ENCODE measurements around the gene SLC48A1.
A peak's percentile ranks its signal among the peaks of the same experiment; 100 is the strongest.
"Not testable (repeated sequence)": the region's sequence is repeated elsewhere in the genome, so short reads cannot be mapped to it uniquely, and the experiment has no call there.

The SLC48A1 gene

DNA sequence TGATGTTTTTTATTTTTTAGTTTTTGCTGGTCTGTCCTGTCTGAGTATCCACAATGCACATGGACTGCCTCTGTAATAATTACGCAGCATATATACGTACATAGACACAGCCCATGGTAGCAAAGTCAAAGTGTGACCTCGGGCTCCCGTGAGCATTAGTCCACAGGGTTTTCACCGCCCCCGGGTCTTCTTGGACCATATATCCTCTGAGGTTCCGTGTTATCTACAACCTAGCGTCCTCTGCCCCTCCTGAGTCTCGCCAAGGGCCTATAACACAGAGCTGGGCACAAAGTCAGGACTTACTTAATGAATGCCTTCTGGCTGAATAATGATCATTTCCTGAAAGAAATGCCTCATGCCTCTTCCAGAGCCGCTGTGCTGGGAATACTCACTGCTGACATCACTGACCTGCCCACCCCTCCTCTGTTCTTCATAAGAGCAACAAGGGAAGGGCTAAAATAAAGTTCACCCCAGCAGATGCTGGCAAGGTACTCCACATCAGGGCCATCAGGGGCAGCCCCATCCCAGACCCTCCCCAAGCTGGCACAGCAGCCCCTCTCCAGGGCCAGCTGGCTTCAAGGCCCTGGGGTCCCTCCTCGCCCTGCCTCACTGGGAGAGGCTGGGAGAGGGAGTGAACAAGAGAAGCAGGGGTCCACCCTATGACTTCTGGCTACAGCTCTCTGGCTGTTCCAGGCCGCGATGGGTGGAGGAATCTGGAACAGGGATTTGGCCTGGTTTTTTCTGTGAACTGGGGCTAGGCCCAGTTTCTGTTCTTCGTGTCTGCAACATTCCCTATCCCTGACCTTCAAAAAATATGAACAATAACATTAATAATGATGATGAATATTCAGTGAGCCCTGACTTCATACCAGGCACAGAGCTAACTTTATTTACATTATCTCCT is 38.8 kb downstream of the SLC48A1 start:
- in situ Hi-C loops (cut with HindIII; ENCODE audit: low sequenced_read_pairs): loop anchor here (5.0 kb wide), 1 partner anchor 75 kb away; no protein-coding TSS in a partner anchor
- TF ChIP-seq, protein P1, sequence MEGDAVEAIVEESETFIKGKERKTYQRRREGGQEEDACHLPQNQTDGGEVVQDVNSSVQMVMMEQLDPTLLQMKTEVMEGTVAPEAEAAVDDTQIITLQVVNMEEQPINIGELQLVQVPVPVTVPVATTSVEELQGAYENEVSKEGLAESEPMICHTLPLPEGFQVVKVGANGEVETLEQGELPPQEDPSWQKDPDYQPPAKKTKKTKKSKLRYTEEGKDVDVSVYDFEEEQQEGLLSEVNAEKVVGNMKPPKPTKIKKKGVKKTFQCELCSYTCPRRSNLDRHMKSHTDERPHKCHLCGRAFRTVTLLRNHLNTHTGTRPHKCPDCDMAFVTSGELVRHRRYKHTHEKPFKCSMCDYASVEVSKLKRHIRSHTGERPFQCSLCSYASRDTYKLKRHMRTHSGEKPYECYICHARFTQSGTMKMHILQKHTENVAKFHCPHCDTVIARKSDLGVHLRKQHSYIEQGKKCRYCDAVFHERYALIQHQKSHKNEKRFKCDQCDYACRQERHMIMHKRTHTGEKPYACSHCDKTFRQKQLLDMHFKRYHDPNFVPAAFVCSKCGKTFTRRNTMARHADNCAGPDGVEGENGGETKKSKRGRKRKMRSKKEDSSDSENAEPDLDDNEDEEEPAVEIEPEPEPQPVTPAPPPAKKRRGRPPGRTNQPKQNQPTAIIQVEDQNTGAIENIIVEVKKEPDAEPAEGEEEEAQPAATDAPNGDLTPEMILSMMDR (IDR thresholded peaks at IDR 0.05; ENCODE audit: low read depth, low read length, missing control alignments): no peak
- no peak for DNase-seq (ENCODE audit: low read depth)

DNA sequence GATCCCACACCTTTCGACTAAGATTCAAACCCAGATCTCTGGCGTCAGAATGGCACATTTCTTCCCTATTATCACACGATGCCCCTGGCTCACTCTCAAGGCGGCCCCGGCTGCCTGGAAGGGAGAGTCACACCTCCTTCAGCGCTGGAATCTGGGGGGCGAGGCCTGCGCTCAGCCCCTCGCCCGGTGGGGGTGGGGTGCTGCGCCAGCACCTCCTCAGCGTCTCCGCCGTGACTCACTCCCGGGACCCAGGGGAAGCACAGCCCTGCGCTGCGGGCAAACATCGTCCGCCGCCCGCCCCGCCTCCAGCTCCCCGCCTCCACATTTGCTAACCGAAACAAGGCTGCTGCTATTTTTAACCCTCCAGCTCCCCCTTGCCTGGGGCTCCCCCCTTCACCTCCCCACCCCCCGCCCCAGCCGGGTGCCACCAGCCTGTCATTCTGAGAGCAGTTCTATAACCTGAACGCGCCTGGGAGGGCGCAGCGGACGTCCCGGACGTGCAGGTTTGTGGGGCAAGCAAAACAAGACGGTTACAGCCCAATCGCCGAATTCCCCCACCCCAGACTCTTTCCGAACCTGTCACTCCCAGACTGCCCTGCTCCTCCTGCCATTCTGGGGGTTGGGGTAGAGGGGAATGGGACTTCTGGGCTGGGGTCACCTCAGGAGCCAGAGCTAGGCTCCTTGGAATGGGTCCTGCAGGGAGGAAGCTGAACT is 39.9 kb downstream of the SLC48A1 start:
- peak; percentile 57 for DNase-seq (ENCODE audit: low read depth)
- TF ChIP-seq, protein P1 (IDR thresholded peaks at IDR 0.05; ENCODE audit: low read depth, low read length, missing control alignments): no peak
- H3K4me3 ChIP-seq (ENCODE audit: low read depth, low read length): peak overlapping the region; percentile 27
- in situ Hi-C loops (cut with HindIII; ENCODE audit: low sequenced_read_pairs): loop anchor here (5.0 kb wide), 1 partner anchor 74 kb away; no protein-coding TSS in a partner anchor

More for the DNA sequence above, 38.8 kb downstream of the SLC48A1 start:
- no peak overlapping the region for H3K4me3 ChIP-seq (ENCODE audit: low read depth, low read length)

DNA sequence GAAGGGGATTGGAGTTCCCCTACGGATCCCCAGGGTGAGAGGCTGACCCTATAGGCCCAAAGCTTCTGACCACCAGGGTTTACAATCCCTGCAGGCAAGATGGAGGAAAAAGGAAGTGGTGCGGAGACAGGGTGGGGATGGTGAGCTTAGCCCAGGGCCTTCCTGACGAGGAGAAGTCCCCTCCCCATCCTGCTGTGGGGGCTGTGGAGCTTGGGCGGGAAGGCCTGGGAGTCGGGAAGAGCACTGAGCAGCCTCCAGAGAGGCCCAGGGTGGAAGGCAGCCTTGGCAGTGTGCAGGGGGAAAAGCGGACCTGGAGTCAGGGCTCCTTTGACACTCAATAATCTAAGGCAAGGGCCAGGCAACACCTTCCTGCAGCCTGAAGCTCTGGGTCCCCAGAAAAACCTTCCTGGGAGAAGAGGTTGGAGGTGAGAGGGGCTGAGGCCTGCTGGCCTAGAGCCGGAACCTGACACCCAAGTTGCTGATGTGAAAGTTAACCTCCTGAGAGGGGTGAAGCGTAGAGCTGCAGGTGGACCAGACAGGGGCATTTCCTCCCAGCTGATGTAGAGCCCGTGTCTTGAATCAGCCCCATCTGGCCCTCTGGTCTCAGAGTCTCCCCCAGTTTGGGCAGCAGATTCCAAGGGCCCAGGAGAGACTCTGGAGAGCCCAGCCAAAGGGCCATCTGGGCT is 40.6 kb downstream of the SLC48A1 start:
- TF ChIP-seq, protein P1 (IDR thresholded peaks at IDR 0.05; ENCODE audit: low read depth, low read length, missing control alignments): no peak
- in situ Hi-C loops (cut with HindIII; ENCODE audit: low sequenced_read_pairs): loop anchor here (5.0 kb wide), 1 partner anchor 74 kb away; no protein-coding TSS in a partner anchor
- no peak for DNase-seq (ENCODE audit: low read depth)
- H3K4me3 ChIP-seq (ENCODE audit: low read depth, low read length): peak overlapping the region; percentile 27

DNA sequence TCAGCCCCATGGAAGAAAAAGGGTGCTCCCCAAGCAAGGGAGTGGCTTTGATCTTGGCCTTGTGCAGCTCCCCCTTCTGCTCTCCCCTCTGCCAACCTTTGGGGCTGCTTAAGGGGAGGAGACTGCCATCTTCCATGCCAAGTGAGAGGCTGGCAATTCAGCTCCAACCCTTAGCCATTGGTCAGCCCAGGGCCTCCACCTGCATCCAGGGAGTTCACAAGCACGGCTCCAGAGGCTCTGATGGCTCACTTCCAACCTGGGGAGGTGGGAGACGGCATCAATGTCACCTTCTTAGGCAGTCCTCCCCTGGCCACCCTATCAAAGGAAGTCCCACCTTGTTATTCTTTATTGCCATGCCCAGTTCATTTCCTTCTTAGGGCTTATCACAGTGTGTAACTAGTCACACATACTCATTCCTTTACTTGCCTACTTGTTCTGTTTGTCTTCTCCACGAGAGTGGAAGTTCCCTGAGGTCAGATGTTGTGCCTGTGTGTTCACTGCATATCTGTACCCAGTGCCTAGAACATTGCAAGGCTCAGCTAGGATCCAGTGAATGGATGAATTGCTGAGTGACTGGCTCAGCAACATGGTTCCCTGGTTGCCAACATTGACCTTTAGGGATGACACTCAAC is 41.6 kb downstream of the SLC48A1 start:
- no peak for DNase-seq (ENCODE audit: low read depth)
- in situ Hi-C loops (cut with HindIII; ENCODE audit: low sequenced_read_pairs): loop anchor here (5.0 kb wide), 1 partner anchor 73 kb away; no protein-coding TSS in a partner anchor
- no peak overlapping the region for H3K4me3 ChIP-seq (ENCODE audit: low read depth, low read length)
- TF ChIP-seq, protein P1 (IDR thresholded peaks at IDR 0.05; ENCODE audit: low read depth, low read length, missing control alignments): no peak

DNA sequence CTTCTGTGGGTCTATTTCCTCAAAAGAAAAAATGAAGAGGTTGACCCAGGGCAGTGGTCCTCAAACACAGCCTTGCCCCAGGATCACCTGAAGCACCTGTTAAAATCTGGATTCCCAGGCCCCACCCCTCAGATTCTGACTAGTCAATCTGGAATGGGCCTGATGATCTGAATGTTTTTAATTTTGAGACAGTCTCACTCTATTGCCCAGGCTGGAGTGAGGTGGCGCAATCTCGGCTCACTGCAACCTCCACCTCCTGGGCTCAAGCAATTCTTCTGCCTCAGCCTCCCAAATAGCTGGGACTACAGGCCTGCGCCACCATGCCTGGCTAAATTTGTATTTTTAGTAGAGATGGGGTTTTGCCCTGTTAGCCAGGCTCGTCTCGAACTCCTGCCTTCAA is 42.4 kb downstream of the SLC48A1 start:
- H3K4me3 ChIP-seq (ENCODE audit: low read depth, low read length); DNase-seq (ENCODE audit: low read depth); in situ Hi-C loops (cut with HindIII; ENCODE audit: low sequenced_read_pairs): not testable (repeated sequence)

DNA sequence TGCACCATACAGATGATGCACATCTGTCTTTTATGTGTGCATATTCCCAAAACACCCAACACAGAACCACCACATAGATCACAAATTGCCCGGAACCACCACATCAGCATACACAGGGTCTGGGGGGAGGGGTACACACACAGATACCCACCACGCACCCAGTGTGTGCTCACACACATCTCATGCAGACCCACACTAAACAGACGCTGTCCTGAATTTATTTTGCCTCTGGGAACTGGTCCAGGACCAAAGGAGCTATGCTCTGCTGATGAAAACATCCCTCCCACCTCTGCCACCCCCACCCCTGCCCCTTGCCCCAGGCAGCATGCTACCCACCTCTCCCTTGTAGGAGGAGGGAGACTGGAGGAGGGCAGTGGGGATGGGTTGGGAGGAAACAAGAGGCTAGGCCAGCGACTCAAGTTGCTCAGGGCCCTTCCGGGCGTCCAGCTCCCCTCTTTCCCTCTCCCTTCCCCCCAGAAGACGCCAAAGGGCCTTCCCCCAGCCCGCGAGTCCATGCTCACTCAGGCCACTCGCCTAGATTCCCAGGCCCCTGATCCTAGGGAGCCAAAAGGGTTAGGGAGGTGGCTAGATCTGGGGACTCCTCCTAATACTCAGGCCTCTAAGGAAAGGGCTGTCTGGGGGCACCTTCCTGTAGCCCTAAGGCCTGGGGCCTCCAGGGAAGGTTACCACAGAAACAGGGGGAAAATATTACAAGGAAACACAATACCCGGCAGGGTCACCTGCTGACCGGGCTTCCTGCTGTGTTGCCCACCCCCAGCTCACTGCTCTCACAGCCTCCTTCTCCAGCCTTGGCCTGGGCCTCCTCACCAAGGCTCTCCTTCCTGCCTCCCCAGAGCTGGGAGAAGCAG is 43.6 kb downstream of the SLC48A1 start:
- no peak for DNase-seq (ENCODE audit: low read depth)
- H3K4me3 ChIP-seq (ENCODE audit: low read depth, low read length): peak overlapping the region; percentile 64
- in situ Hi-C loops (cut with HindIII; ENCODE audit: low sequenced_read_pairs): no loop called here
- TF ChIP-seq, protein P1 (IDR thresholded peaks at IDR 0.05; ENCODE audit: low read depth, low read length, missing control alignments): no peak
